HTERT RPE-1 (cell line): ENCODE results near the gene FLRT2.

Experiments
- in situ Hi-C: fragments of 300-500 bp; cut with MboI; formaldehyde crosslinking; loops from 4 replicates; pipeline ENCODE4 v1.14.3; 2020; ENCODE audit warnings: low sequenced_read_pairs

Gene FLRT2, protein sequence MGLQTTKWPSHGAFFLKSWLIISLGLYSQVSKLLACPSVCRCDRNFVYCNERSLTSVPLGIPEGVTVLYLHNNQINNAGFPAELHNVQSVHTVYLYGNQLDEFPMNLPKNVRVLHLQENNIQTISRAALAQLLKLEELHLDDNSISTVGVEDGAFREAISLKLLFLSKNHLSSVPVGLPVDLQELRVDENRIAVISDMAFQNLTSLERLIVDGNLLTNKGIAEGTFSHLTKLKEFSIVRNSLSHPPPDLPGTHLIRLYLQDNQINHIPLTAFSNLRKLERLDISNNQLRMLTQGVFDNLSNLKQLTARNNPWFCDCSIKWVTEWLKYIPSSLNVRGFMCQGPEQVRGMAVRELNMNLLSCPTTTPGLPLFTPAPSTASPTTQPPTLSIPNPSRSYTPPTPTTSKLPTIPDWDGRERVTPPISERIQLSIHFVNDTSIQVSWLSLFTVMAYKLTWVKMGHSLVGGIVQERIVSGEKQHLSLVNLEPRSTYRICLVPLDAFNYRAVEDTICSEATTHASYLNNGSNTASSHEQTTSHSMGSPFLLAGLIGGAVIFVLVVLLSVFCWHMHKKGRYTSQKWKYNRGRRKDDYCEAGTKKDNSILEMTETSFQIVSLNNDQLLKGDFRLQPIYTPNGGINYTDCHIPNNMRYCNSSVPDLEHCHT

DNA sequence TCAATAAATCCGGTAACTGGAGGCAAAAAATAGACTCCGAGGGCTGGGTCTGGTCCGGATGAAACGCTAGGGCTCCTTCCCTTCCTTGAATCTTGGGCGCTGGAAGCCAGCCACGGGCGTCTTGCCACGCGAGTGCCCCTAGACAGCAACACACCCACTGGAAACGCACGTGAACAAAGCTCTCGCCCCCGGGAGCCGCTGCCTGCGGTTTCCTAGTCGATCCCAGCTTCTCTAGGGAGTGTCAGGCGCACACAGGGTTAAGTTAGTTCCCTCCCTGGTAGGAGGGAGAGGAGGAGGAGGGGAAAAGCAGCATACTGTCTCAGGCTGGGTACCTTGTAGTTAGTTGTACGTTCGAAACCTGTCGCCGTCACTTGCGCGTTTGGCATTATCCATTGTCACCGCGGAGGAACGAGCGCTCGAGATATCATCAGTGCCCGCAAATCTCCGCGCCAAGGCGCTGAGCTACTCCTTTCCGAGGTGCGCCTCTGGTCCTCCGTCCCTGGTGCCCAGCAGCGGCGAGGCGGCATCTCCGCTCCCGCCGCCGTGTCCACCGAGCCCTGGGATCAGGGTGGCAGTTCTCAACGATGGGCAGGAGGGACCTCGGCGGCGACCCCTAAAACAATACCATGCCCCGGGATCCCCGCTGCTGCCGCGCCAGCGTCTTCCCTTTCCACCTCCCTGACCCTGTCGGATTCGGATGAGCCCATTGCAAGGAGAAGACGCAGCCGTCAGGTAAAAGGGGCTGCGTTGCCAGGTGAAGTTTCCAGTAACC is at the start of gene FLRT2:
TSS of gene FLRT2 (plus strand) at position 342 of the 772 bp plus-strand sequence. CDS start 91,371 bp downstream, outside the sequence.
- in situ Hi-C loops, result no loop called here

DNA sequence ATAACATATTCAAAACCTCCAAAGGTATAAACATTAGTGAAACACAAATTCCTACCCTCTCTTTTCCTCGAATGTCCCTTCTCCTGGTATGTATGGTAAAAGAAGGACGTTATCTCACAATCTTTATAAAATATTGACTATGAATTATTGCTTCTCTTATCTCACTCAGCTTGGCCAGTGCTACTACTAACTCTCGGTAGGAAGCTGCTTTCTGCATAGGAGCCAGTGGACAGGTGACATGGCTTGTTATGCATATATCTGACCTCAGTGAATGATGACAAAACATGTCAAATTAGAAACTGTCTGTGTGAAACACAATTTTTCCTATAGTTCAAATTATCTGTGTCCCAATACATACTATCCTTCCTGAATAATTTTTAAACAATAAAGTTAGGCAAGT is 48.5 kb upstream of the FLRT2 start:
- in situ Hi-C loops, result no loop called here

DNA sequence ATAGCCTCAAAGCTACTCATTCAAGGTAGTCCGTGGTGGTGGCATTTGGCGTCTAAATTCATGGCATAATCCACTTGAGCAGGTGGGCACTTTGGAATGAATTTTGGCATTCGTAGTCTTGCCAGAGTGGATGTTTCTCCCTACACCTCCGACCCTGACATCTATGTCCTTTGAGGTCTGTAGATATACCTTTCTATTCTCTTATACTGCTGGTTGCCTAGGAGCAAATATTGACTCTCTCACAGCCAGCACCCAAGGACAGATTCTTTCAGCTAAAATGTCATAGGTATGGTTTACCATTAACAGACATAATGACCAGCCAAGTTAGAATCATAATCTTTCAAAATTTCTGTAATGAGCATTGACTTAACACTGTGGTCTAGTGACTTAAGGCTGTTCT is 47.4 kb upstream of the FLRT2 start:
- in situ Hi-C loops, result no loop called here

DNA sequence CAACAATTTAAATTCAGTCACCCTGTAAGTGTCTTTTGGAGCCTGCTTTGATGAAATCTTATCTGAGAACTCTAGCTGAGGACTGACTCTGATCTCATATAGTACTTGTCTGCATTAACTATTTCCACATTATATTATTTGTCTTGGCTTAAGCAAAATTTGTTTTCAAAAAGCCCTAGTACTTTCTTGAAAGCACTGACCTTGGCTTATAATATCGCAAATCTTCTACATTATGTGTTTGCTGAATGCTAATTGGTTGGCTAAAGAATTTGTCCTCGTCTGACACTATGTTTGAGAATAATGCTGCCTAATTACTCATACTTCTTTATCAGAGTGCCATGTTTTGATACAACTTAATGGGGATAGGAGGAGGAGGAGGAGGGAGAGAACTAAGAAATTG is 46.9 kb upstream of the FLRT2 start:
- in situ Hi-C loops, result no loop called here

DNA sequence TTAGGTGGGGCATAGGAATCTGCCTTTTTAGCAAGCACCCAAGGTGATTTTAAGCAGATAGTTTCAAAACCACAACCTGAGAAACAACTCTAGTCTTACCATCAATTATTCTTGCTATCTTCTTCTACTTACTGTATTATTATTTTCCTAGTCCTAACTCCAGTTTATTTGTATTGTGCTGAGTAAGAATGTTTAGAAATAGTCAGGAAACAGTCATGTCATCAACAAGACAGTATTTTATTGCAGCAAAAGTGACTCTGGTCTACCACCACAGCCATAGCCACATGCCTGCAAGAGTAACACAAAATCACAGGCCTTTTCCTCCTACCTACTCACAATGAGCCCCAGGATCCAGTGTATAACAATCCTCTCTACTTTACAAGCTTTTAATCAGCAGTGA is 46.3 kb upstream of the FLRT2 start:
- in situ Hi-C loops, result no loop called here

DNA sequence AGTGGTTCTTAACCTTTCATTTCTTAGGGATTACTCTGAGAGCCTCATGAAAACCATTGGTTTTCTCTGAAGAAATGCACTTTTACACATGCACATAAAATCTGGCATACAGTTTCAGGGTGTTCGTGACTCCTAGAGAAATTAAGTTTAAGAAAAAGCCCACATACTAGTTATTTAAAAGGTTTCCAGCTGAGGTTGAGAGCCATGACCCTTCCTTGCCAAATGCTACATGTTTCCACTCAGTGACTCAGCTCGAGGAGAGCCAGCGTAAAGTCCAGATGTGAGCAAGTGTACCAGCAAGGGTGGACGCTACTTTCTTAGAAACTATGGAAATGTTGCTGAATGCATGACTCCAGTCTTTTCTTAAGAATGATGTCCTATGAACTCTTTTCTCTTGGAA is 42.7 kb upstream of the FLRT2 start:
- in situ Hi-C loops, result no loop called here

DNA sequence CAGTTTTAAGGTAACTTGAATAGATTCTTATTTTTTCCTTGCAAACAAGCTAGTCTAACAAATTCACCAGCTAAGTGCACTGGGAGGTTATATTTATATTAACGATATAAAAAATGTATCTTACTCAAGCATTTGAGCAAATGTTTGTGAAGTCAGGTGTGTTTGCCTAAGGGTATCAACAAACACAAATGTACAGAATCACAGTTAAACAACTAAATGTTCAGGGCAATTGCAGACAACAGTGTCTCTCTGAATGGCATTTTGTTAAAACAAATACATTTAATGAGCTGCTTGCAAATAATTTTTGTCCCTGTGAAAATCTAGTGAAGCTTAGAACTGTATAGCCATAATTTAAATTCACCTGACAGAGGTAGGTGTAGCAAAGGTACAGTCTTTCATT is 28.2 kb upstream of the FLRT2 start:
- in situ Hi-C loops, result no loop called here

DNA sequence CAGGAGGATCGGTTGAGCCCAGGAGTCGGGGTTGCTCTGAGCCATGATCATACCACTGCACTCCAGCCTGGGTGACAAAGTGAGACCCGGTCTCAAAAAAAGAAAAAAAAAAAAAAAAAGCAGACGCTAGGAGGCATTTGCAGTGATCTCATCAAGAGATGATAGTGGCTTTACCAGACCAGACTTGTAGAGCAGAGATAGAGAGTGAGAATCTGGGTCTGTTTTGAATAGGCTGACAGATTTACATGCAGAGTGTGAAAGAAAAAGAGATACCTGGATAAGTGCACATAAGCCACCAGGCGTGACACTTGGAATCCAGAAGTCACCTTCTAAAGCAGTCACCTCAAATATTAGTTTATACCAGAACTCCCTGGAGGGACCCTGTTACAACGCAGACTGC is 21.1 kb upstream of the FLRT2 start:
- in situ Hi-C loops, result no loop called here

DNA sequence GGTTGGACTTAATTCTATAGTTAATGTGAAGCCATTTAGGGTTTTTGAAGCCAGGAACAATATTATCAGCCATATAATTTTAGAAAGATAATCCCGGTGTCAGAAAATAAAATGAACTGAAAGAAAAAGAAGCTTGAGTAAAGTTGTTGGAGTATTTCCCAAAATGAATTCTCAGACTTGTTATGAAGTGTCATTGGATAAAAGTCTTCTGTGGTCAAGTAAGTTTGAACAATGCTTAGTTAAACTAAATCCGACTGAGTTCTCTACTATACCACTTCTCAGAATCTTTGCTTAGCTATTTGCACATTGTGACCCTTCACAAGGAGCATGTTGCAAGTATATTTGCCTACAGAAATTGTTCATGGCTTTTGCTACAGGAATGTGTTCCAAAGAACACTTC is 17.5 kb upstream of the FLRT2 start:
- in situ Hi-C loops, result no loop called here

DNA sequence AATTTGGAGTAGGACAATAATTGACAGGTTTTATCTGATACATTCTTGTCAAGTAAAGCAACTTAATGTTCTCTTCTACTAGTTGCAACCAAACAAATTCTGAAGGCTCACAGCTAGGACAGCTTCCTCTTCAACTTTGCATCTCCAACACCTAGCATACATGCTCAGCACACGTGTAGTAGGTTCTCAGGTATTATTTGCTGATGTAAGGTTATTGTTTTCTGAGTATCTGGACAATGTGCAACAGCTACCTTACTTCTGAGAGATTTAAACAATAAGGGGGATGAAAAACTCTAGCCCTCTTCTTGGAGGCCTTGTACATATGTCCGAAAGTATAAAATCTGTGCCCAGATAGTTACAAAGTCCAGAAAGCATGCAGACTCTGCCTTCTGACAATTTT is 15.5 kb upstream of the FLRT2 start:
- in situ Hi-C loops, result no loop called here

DNA sequence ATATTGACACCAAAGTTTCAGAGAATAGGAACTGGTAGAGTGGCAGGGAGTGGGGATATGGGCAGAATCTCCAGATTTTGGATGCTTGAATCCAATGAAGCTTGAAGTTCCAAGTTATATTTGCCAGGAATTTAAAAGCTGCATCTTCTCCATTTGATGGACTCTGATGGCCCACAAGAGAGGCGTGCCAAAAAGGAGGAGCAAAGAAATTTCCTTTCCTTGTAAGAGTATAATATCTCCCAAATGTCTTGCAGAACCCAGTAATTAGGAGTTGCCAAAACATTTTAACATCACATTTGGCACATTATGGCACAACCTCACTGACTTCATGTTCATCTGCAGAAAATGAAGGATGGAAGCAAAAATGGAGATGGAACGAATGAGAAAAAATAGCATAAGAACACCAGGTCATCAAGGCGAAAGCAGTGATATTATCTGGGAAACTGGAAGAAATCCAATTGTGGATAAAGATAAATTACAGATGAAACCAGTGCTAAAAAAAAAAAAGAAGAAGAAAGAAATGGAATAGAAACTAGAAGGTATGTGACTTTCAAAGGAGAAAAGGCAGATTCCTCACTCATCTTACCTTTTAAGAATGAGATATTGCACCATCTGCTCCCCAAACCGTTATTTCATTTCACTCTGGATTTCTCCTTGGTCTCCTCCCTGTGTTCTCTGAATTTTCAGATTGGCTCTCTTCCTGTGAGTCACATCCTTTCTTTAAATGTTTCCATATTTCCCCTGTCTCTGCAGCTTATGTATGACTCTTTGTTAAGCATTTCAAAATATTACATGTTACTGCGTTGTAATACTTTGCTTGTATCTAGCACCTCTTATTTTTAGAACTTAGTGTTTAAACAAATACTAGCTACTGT is 13.5 kb upstream of the FLRT2 start:
- in situ Hi-C loops, result no loop called here

DNA sequence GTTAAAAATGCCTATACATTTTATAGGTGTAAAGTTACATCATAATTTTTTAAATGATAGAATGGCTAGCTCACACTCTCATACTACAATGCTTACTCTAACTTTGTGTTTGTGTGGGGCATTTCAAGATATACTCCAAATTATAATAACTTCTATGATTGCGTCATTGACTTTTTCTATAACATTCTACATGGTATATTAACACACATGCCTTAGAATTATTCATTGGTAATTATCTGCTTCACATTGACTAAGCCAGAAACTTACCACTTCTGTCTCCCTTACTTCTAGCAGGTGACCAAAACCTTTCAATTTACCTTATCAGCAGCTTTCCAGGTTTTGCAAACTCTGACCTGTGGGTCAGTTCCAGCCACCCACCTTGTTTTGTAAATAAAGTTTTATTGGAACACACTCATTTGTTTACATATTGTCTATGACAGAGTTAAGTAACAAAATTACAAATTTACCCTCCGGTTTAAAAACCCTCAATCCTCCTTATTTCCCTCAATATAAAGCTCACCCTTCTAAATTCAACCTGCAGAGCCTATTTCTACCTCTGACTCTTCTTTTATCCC is 12.7 kb upstream of the FLRT2 start:
- in situ Hi-C loops, result no loop called here

DNA sequence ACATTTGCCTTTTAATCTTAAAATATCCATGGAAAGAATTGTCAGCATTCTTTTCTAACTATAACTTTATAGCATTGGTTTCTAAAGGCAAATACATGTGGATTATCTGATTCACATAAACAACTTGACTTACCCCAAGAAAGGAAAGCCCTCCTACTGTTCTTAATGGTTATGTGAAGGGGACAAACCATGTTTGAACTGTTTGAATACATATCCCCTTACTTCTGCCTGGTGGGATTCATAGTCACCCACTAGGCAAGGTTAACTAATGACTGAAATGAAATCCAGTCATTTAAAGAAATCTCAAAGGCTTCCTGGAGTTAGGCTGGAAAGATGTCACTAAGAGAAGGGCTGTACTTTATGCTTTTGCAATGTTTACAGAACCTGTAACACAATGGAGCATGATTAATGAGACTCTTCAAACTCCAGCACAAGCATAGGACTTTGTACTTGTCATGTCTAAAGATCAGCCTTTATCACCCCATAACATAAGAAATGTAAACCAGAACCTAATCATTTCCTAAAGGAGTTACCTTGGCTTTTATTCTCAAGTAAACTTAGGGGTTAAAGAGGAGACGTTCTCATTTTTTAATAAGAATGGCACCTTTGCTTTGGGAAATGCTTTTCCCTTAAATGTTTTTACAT is 10.2 kb upstream of the FLRT2 start:
- in situ Hi-C loops, result no loop called here

DNA sequence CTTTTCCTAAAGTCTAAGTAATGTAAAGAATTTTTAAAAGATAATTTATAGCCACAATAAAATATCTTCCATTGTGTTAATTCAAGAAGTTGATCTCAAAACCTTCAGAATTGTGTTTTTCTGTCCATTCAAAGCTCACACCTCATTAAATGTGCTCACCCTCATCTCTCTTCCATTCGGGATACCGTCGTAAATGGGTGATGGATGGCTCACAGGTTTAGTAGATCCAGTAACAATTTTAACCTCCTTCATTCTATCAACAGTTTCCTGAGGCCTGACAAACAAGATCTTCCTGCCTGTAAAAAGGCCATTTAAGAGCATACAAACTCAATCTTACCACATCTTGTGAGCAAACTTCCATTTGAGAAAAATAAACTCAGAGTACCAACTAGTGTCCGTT is 9.4 kb upstream of the FLRT2 start:
- in situ Hi-C loops, result no loop called here

DNA sequence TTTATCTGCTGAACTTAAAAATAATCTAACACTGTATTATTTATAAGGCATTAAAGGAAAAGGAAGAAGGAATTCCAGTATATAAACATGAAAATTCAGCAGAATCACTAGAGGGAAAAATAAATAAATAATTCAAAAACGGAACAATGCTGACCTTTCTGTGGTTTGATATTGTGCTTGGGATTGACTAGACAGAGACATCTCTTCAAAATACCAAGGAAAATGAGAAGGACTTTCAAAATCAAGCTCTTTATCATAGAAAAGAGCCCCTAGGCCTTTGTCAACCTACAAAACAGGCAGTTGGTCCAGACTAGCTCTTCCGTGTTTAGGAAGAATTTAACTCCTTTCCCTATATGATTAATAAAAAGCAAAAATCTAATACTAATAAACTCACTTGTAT is 6.3 kb upstream of the FLRT2 start:
- in situ Hi-C loops, result no loop called here

DNA sequence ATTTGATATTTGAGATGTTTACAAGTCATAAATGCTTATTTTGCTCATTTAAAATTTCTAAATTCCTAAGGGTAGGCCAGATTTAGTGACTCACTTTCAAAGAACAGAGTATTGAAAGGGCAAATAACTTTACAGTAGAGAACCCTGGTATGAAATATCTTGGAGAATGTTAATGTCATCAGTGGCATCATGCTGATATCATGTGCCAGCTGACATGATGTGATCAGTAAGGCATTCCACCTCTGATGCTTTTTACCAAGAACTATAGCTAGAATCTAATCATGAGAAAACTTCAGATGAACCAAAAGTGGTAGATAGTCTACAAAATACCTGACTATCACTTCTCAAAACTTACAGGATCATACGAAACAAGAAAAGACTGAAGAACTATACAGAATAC is 2.9 kb upstream of the FLRT2 start:
- in situ Hi-C loops, result no loop called here

DNA sequence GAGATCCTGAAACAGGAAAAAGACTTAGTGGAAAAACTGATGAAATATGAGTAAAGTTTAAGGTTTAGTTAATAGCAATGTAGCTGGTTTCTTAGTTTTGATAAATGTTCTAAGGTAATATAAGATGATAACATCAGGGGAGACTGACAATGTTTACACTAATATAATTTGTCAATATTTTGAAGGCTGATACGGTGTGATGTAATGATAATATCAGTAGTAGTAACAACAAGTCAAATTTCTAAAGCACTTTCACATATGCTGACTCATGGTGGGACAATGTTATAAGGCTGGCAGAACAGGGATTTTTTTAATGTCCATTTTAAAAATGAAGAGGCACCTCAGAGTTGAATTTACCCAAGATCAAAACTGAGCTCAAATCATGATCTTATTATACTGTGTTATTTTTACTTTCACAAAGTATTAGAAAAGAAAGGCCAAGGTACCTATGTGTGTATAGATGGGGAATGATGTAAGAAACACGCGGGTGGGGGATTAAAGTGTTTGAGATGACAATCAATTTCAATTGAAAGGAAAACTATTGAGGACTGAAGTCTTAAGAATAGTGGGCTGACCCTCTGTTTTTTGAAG is 2.4 kb upstream of the FLRT2 start:
- in situ Hi-C loops, result no loop called here

DNA sequence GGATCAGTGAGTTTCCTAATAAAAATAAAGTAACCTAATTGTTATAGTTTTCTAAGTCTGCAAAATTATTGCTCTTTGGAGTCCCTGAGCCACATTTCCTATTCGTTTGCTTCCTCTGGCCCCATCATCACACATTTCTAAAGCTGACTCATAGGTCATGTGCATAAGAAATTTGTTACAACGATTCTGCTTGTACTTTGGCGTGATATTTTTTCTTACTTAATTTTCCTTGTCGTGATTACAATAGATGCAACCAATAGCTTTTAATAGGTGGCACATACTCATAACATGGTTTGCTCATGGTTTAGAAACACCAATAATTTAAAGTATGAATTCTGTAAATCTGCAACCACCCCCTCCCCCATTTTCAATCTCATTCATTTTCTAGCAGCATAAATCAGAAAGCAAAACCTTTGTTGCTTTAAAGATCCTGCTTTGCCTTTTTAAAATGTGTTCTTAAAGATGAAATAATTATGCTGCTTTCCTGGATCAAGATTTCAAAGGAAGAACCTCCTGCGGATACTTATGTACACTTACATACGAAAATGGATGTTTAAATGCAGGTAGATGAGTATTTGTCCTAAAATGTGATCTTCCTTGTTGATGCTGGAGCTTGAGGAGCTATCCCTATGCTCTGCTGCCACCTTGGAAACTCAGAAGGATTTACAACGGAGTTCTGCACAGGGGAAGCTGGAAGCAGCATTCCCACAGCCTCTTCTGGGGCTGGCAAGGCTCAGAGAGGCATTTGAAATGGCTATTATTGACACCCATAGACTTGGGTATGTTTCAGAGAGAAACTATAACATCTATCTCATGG is 1.7 kb upstream of the FLRT2 start:
- in situ Hi-C loops, result no loop called here
